Activated B cell treated with CpG ODN at 0.5 μM for 24 hours (primary cell): ENCODE results near the gene TUFT1. TPM values are rescaled to one million over a fixed set of nuclear protein-coding genes. Genes with fewer than 3 reads are reported as not detected.

ENCODE experiments used
- ATAC-seq: fragments of 200-7000 bp; cut with Tn5 transposase; one replicate; pipeline ENCODE4 v1.10.0; 2021; ENCODE audit warnings: low read depth, mild to moderate bottlenecking, moderate library complexity
- CTCF ChIA-PET: fragments of 350-600 bp; sonication (Branson Sonifier 250); formaldehyde crosslinking; loops from one replicate; lab custom pipeline; 2021; ENCODE audit warnings: antibody characterized with exemption; lab: Charles Lee
- POLR2A ChIA-PET: fragments of 350-600 bp; sonication (Branson Sonifier 250); formaldehyde crosslinking; loops from one replicate; lab custom pipeline; 2021; ENCODE audit warnings: antibody characterized with exemption; lab: Charles Lee
- DNase-seq: peaks from one replicate; pipeline ENCODE4 v3.0.0; 2022
- H3K27ac Mint-ChIP-seq: one replicate; pipeline ENCODE4 v1.8.0; 2020; ENCODE audit warnings: mixed read lengths
- H3K27me3 Mint-ChIP-seq: one replicate; pipeline ENCODE4 v1.8.0; 2021; ENCODE audit warnings: mixed read lengths
- H3K36me3 Mint-ChIP-seq: one replicate; pipeline ENCODE4 v1.8.0; 2021; ENCODE audit warnings: low read depth, mixed read lengths
- H3K4me1 Mint-ChIP-seq: one replicate; pipeline ENCODE4 v1.8.0; 2021; ENCODE audit warnings: mixed read lengths
- H3K4me3 Mint-ChIP-seq: one replicate; pipeline ENCODE4 v1.8.0; 2020; ENCODE audit warnings: mild to moderate bottlenecking, mixed read lengths
- H3K9me3 Mint-ChIP-seq: one replicate; pipeline ENCODE4 v1.8.0; 2020; ENCODE audit warnings: mixed read lengths
- CTCF ChIP-seq: fragments of 200-600 bp; IDR thresholded peaks from one replicate; pipeline ENCODE4 v1.8.0; 2022; ENCODE audit warnings: antibody characterized with exemption, mild to moderate bottlenecking
- intact Hi-C: fragments of 100-400 bp; cut with micrococcal nuclease; formaldehyde crosslinking; loops from one replicate; pipeline ENCODE4 v1.15.1; 2024
- total RNA-seq: library from RNA; stranded (reverse); gene quantifications from 2 replicates; pipeline ENCODE4 v1.2.3, GENCODE V29; 2022

TUFT1 gene
- total RNA-seq, 1 donor from 2014 or later = 2.3 TPM

GRCh38 chr1:151535326-151536271 lies 4.5 kb upstream of the TUFT1 start:
- TF ChIP-seq CTCF = no peak
- DNase-seq (no peak), ATAC-seq (no peak)
- peaks cover 14% of the 10 kb centered on the region for H3K4me1 Mint-ChIP-seq
- H3K9me3 Mint-ChIP-seq = no peaks in the 10 kb centered on the region
- peaks cover 4% of the 10 kb centered on the region for H3K36me3 Mint-ChIP-seq
- ChIA-PET POLR2A (no interaction called here), CTCF (interaction anchor here (1.1 to 1.6 kb wide), 5 partner anchors 58 to 301 kb away, joined by 3 to 5 read pairs (median 4); partner anchors contain the start of gene POGZ)
- H3K27me3 Mint-ChIP-seq = no peaks in the 10 kb centered on the region
- no peak overlapping the region for H3K4me3 Mint-ChIP-seq
- no peak overlapping the region for H3K27ac Mint-ChIP-seq
- intact Hi-C loops = loop anchor here (2.0 kb wide), 1 partner anchor 301 kb away; no protein-coding TSS in a partner anchor

- no peak for ATAC-seq
- H3K9me3 Mint-ChIP-seq = no peaks in the 10 kb centered on the region
- peaks cover under 1% of the 10 kb centered on the region for H3K27me3 Mint-ChIP-seq
- peaks cover 23% of the 10 kb centered on the region for H3K4me1 Mint-ChIP-seq
- intact Hi-C loops = no loop called here
- TF ChIP-seq CTCF = no peak
- DNase-seq = no peak
- no peak overlapping the region for H3K4me3 Mint-ChIP-seq
- peaks cover 4% of the 10 kb centered on the region for H3K36me3 Mint-ChIP-seq
- no peak overlapping the region for H3K27ac Mint-ChIP-seq
- ChIA-PET CTCF (no interaction called here), POLR2A (no interaction called here)
Measured at GRCh38 chr1:151536499-151536898, 3.6 kb upstream of the TUFT1 start.

- Mint-ChIP-seq H3K27me3 (peaks cover 5% of the 10 kb centered on the region), H3K4me3 (no peak overlapping the region), H3K9me3 (no peaks in the 10 kb centered on the region), H3K4me1 (peaks cover 24% of the 10 kb centered on the region), H3K27ac (no peak overlapping the region), H3K36me3 (peaks cover 4% of the 10 kb centered on the region)
- POLR2A ChIA-PET = interaction anchor here (0.6 kb wide), 1 partner anchor 240 kb away, joined by 7 read pairs; no protein-coding TSS in a partner anchor
- CTCF ChIA-PET = interaction anchor here (0.5 kb wide), 1 partner anchor 258 kb away, joined by 3 read pairs; no protein-coding TSS in a partner anchor
- no peak for ATAC-seq
- DNase-seq = no peak
- no peak for TF ChIP-seq CTCF
- intact Hi-C loops = no loop called here
Measured at GRCh38 chr1:151537112-151537511, 3.0 kb upstream of the TUFT1 start.

- Mint-ChIP-seq H3K4me1 (peaks cover 24% of the 10 kb centered on the region), H3K27me3 (peaks cover 5% of the 10 kb centered on the region), H3K36me3 (peaks cover 4% of the 10 kb centered on the region), H3K9me3 (no peaks in the 10 kb centered on the region), H3K27ac (peak overlapping the region; percentile 78), H3K4me3 (peak overlapping the region; percentile 93)
- ChIA-PET CTCF (no interaction called here), POLR2A (interaction anchor here (0.6 to 1.4 kb wide), 4 partner anchors 28 to 1304 kb away, joined by 3 to 7 read pairs (median 4); partner anchors contain the start of genes CGN and THEM4)
- DNase-seq (no peak), ATAC-seq (peak; percentile 37)
- no peak for TF ChIP-seq CTCF
- intact Hi-C loops = loop anchor here (1.0 to 10.0 kb wide), 4 partner anchors 28 to 82 kb away; partner anchors contain the start of genes CGN and POGZ
Measured at GRCh38 chr1:151539321-151540020, 638 bp upstream of the TUFT1 start.
